PFSK-1 (cell line): ENCODE data around the gene ADIRF.

ENCODE experiments used
- POLR2AphosphoS5 ChIP-seq: IDR thresholded peaks from 2 replicates; pipeline ENCODE4 v1.6.1; 2012; ENCODE audit warnings: low read depth, mild to moderate bottlenecking, control low read depth, low read length, moderate library complexity
- SIN3A ChIP-seq: IDR thresholded peaks from 2 replicates; pipeline ENCODE4 v1.6.1; 2012; ENCODE audit warnings: mild to moderate bottlenecking, low read length, moderate library complexity, borderline replicate concordance; ENCODE audit not compliant: insufficient read depth
- TAF1 ChIP-seq: IDR thresholded peaks from 2 replicates; pipeline ENCODE4 v1.6.1; 2012; ENCODE audit warnings: low read length, control low read depth, borderline replicate concordance; ENCODE audit not compliant: insufficient read depth
- TF ChIP-seq, protein P1 (sequence below), 2 experiments: IDR thresholded peaks; 2 replicates each; pipeline versions ENCODE4 v1.6.1 to v1.8.0; 2011 to 2012; ENCODE audit warnings: low read depth in 2 of 2, low read length in 2 of 2, control low read depth in 1 of 2, inconsistent platforms in 1 of 2, mild to moderate bottlenecking in 1 of 2, moderate library complexity in 1 of 2; ENCODE audit not compliant: insufficient read depth in 1 of 2

GRCh38 chr10:86941991-86942421 is 26.3 kb upstream of the ADIRF start:
- TF ChIP-seq SIN3A, result no peak
- no peak for TF ChIP-seq POLR2AphosphoS5
- TF ChIP-seq, protein P1, sequence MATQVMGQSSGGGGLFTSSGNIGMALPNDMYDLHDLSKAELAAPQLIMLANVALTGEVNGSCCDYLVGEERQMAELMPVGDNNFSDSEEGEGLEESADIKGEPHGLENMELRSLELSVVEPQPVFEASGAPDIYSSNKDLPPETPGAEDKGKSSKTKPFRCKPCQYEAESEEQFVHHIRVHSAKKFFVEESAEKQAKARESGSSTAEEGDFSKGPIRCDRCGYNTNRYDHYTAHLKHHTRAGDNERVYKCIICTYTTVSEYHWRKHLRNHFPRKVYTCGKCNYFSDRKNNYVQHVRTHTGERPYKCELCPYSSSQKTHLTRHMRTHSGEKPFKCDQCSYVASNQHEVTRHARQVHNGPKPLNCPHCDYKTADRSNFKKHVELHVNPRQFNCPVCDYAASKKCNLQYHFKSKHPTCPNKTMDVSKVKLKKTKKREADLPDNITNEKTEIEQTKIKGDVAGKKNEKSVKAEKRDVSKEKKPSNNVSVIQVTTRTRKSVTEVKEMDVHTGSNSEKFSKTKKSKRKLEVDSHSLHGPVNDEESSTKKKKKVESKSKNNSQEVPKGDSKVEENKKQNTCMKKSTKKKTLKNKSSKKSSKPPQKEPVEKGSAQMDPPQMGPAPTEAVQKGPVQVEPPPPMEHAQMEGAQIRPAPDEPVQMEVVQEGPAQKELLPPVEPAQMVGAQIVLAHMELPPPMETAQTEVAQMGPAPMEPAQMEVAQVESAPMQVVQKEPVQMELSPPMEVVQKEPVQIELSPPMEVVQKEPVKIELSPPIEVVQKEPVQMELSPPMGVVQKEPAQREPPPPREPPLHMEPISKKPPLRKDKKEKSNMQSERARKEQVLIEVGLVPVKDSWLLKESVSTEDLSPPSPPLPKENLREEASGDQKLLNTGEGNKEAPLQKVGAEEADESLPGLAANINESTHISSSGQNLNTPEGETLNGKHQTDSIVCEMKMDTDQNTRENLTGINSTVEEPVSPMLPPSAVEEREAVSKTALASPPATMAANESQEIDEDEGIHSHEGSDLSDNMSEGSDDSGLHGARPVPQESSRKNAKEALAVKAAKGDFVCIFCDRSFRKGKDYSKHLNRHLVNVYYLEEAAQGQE (IDR thresholded peaks at IDR 0.05; ENCODE audit: insufficient read depth in 1 of 2, low read depth in 2 of 2, low read length in 2 of 2), result no peak
- TF ChIP-seq TAF1, result no peak
